Lower leg skin (tissue), 4 donors: ENCODE results near the gene TRPT1. TPM values are rescaled to one million over a fixed set of nuclear protein-coding genes. Genes with fewer than 3 reads are reported as not detected.
A peak's percentile ranks its signal among the peaks of the same experiment; 100 is the strongest.

Experiments used
- DNase-seq, 2 donors: peaks; one replicate each; pipeline ENCODE4 v3.0.0-alpha.2; 2019; ENCODE audit warnings: low spot score in 2 of 2
- H3K4me3 ChIP-seq: fragments of 200-600 bp; sonication (generic); 2 replicates; pipeline ENCODE4 v1.5.1; 2017; ENCODE audit warnings: mild to moderate bottlenecking, low read depth; ENCODE audit not compliant: poor library complexity, severe bottlenecking
- POLR2A ChIP-seq, 2 donors: fragments of 450-650 bp; IDR thresholded peaks; one replicate each; pipeline ENCODE4 v1.6.1; 2016 to 2017; ENCODE audit warnings: antibody characterized with exemption in 2 of 2, mild to moderate bottlenecking in 1 of 2, moderate library complexity in 1 of 2
- WGBS, 2 donors: methylation state at CpG; one replicate each; pipeline ENCODE4 v1.1.5; 2018; 5-methylcytosine and 5-hydroxymethylcytosine counted together
- intact Hi-C: fragments of 100-400 bp; cut with DNase I; formaldehyde crosslinking; loops from one replicate; pipeline ENCODE4 v1.15.0; 2023; ENCODE audit warnings: low total_unique reads
- total RNA-seq, 4 donors: library from RNA; depleted of rRNA; stranded (reverse); fragments of >200 nt; gene quantifications; one replicate each; pipeline ENCODE4 v1.1.0, GENCODE V29; 2016
- TF ChIP-seq, protein P1 (sequence below), 3 donors: fragments of 450-650 bp; IDR thresholded peaks; one replicate each; pipeline ENCODE4 v1.5.1; 2016; ENCODE audit warnings: antibody characterized with exemption in 3 of 3, mild to moderate bottlenecking in 3 of 3, moderate library complexity in 2 of 3

The TRPT1 gene
- total RNA-seq, 4 donors from 2014 or later, result 36.9 to 66.6 (median 44.1) TPM

DNA sequence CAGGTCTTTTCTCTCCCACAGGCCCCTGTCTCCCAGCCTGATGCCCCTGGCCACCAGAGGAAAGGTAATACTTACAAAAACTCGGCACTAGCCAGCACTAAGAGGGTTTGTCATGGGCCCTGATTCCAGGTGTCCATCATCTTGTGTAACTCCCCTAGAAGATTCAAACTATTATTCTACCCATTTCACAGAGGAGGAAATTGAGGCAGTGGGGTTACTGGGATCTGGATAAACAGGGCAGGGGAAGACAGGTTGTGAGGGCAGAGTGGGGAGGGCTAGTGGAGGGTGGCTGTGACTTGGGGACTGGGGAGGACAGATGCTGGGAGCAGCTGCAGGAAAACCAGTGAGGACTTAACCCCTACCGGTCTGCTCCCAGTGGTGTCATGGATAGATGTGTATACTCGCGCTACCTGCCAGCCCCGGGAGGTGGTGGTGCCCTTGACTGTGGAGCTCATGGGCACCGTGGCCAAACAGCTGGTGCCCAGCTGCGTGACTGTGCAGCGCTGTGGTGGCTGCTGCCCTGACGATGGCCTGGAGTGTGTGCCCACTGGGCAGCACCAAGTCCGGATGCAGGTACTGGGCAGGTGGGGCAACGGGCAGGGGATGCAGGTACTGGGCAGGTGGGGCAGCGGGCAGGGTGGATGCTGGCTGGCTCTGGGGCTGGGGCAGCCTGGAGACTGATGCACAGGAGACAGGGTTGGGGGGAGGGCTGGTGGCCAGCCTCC, 9.6 kb upstream of the TRPT1 start:
- intact Hi-C loops, result no loop called here
- no peak for TF ChIP-seq POLR2A (IDR thresholded peaks at IDR 0.05)
- TF ChIP-seq, protein P1, sequence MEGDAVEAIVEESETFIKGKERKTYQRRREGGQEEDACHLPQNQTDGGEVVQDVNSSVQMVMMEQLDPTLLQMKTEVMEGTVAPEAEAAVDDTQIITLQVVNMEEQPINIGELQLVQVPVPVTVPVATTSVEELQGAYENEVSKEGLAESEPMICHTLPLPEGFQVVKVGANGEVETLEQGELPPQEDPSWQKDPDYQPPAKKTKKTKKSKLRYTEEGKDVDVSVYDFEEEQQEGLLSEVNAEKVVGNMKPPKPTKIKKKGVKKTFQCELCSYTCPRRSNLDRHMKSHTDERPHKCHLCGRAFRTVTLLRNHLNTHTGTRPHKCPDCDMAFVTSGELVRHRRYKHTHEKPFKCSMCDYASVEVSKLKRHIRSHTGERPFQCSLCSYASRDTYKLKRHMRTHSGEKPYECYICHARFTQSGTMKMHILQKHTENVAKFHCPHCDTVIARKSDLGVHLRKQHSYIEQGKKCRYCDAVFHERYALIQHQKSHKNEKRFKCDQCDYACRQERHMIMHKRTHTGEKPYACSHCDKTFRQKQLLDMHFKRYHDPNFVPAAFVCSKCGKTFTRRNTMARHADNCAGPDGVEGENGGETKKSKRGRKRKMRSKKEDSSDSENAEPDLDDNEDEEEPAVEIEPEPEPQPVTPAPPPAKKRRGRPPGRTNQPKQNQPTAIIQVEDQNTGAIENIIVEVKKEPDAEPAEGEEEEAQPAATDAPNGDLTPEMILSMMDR (IDR thresholded peaks at IDR 0.05), result no peak
- H3K4me3 ChIP-seq, result peak overlapping the region; percentile 44
- DNase-seq, result no peak
- WGBS, 2 donors, result 72 to 77% methylated on average over 12 of the region's 12 CpGs

DNA sequence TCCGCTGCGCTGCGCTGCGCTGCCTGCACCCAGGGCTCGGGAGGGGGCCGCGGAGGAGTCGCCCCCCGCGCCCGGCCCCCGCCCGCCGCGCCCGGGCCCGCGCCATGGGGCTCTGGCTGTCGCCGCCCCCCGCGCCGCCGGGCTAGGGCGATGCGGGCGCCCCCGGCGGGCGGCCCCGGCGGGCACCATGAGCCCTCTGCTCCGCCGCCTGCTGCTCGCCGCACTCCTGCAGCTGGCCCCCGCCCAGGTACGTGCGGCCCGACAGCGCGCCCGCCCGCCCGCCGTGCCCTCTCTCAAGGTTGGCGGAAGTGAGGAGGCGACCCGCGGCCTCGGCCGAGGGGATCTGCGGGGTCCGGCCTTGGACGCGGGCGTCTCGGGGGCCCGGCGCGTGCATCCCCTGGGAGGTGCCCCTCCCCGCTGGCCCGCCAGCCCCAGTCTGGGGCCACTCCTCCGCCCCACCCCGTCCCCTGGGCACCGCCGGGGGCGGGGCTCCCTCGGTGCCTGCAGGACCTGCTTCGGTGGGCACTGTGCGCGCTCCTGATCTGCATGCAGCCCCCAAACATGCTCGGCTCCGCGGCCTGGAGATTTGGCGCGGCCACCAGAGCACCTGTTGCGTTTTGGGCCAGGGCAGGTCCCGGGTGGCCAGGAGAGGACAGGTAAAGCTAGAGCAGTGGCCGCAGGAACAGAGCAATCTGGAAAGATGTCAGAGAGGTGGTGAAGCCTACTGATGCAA, 8.8 kb upstream of the TRPT1 start:
- intact Hi-C loops, result no loop called here
- TF ChIP-seq, protein P1 (IDR thresholded peaks at IDR 0.05), result no peak
- TF ChIP-seq POLR2A (IDR thresholded peaks at IDR 0.05), result no peak
- peak overlapping the region; percentile 44 for H3K4me3 ChIP-seq
- no peak for DNase-seq
- WGBS, 2 donors, result 1 to 7% methylated on average over 10 to 15 of the region's 80 CpGs

DNA sequence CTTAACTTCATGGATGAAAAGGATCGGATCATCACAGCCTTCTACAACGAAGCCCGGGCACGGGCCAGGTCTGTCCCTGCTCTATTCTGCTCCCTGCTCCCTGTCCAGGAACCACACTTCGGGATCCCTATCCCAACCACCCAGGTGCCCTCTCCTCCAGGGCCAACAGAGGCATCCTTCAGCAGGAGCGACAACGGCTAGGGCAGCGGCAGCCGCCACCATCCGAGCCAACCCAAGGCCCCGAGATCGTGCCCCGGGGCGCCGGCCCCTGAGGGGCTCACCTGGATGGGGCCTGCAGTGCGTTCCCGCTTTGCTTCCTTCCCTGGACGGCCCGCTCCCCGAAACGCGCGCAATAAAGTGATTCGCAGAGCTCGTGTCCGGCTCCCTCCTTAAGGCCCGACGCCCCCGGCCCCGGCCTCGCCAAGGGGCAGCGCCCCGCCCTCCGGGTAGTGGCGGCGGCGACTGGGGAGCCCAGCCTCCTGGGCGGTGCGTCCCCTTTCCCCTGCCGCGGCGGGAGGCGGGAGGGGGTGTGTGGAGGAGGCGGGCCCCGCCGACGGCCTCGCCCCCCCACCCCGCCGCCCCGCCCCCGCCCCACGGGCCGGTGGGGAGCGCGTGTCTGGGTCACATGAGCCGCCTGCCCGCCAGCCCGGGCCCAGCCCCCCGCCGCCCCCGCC, 8.1 kb upstream of the TRPT1 start, which contains the start of gene VEGFB:
Gene VEGFB (plus strand): TSS at position 672 of the 674 bp plus-strand sequence. CDS start 250 bp downstream, outside the sequence.
- H3K4me3 ChIP-seq, result peak within 1 kb of the TSS; percentile 44
- WGBS, 2 donors, result 3 to 5% methylated on average over 11 to 42 of the region's 62 CpGs
- intact Hi-C loops, result no loop called here
- TF ChIP-seq POLR2A (IDR thresholded peaks at IDR 0.05), result no peak
- TF ChIP-seq, protein P1 (IDR thresholded peaks at IDR 0.05), result no peak
- DNase-seq, result peak in 1 of 2 donors; percentile 94

DNA sequence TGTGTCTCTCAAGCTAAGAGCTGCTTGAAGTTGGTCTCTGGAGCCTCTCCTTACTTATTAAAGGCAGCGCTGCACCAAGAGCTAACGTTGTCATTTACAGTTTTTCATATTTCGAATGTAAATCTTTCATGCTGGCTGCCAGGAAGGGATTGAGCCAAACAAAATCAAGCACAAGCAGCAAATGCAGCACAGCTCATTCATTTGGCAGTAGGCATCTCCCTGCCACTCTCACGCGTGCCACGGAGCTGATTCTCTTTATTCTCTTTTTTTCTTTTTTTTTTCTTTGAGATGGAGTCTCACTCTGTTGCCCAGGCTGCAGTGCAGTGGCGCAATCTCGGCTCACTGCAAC, 7.0 kb upstream of the TRPT1 start:
- DNase-seq, result no peak
- no peak for TF ChIP-seq POLR2A (IDR thresholded peaks at IDR 0.05)
- TF ChIP-seq, protein P1 (IDR thresholded peaks at IDR 0.05), result no peak
- WGBS, 2 donors, result 63 to 68% methylated on average over 8 of the region's 8 CpGs
- no peak overlapping the region for H3K4me3 ChIP-seq
- intact Hi-C loops, result no loop called here

DNA sequence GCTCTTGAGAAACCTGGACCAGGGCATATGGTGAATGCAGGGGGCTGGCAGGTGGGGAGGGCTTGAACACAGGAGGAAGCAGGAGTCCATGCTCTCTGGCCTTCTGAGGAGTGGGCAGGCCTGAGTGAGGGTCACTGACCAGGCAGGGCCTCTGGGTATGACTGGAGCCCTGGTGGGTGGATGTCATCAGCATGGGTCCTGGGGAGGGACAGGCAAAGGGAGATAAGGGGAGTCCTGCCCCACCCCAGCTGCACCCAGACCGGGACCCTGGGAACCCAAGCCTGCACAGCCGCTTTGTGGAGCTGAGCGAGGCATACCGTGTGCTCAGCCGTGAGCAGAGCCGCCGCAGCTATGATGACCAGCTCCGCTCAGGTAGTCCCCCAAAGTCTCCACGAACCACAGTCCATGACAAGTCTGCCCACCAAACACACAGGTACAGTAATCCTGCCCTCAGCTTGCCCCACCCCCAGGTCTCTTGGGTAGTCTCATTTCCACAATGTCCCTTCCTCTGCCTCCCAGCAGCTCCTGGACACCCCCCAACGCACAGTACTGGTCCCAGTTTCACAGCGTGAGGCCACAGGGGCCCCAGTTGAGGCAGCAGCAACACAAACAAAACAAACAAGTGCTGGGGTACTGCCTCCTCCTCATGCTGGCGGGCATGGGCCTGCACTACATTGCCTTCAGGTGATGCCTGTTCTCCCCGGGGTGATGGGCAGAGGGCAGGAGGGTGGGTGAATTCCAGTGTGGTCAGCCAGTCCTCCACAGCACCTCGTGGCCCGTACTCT, 6.4 kb upstream of the TRPT1 start:
- H3K4me3 ChIP-seq, result no peak overlapping the region
- intact Hi-C loops, result no loop called here
- no peak for DNase-seq
- no peak for TF ChIP-seq POLR2A (IDR thresholded peaks at IDR 0.05)
- TF ChIP-seq, protein P1 (IDR thresholded peaks at IDR 0.05), result no peak
- 76 to 80% methylated on average over 12 to 15 of the region's 15 CpGs for WGBS, 2 donors
